ENCODE results near the gene RP2.

- TF ChIP-seq CTCF (IDR thresholded peaks at IDR 0.05; ENCODE audit: low read length) (no peak), EZH2 (IDR thresholded peaks at IDR 0.05; ENCODE audit: borderline replicate concordance, low read length) (no peak)
Measured at GRCh38 chrX:46811121-46811520, 25.7 kb upstream of the RP2 start.

Data from OCI-LY1 (cell line).